Omental fat pad (tissue), 4 donors: ENCODE data around the gene PPFIA4. TPM values are rescaled to one million over a fixed set of nuclear protein-coding genes. Genes with fewer than 3 reads are reported as not detected.

Experiments
- ATAC-seq: fragments of 150-250 bp; one replicate; pipeline ENCODE4 v1.9.1; 2016; ENCODE audit warnings: mild to moderate bottlenecking, moderate library complexity; ENCODE audit not compliant: low FRiP score
- DNase-seq: peaks from one replicate; pipeline ENCODE4 v3.0.0-alpha.2; 2019; ENCODE audit warnings: low spot score
- total RNA-seq, 4 donors: library from RNA; depleted of rRNA; stranded (reverse); fragments of >200 nt; gene quantifications; one replicate each; pipeline ENCODE4 v1.1.0, GENCODE V29; 2016
- TF ChIP-seq, protein P1 (sequence below), 3 donors: fragments of 450-650 bp; IDR thresholded peaks; one replicate each; pipeline ENCODE4 v1.5.1; 2016 to 2017; ENCODE audit warnings: antibody characterized with exemption in 3 of 3, mild to moderate bottlenecking in 3 of 3, moderate library complexity in 2 of 3

PPFIA4 gene
- total RNA-seq, 4 donors from 2014 or later, result 0.72 to 1.4 (median 1.2) TPM; not detected in 1

DNA sequence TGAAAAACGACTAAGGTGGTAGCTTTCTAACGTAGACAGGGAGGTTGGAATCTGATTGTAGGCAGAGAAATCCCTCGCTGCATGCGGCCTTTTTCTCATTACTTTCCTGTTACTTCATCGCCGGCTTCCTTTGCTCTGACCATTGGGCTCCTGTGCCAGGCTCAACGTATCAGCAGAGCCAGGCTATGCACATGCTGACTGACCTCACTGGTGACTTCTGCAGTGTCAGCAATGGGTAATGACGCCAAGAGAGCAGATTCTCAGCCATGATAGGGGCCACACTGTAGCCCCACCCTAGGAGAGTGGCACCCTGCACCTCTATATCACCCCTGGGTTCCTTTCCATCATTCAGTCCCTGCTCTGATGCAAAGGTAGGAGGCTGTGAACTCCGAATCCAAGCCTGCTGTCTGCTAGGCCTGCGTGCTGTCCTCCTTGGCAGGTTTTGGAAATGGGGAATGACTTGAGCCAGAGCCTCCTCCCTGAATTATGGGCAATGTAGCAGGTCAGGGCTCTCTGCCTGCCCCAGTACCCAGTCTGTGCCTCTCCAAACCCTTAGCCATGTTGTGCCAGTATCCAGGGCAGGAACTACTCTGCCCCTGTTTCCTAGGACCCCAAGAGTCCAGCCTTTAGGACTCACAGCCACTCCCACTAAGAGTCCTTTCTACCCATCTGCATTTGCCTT, 11.4 kb downstream of the PPFIA4 start:
- DNase-seq, result peak; percentile 15
- TF ChIP-seq, protein P1, sequence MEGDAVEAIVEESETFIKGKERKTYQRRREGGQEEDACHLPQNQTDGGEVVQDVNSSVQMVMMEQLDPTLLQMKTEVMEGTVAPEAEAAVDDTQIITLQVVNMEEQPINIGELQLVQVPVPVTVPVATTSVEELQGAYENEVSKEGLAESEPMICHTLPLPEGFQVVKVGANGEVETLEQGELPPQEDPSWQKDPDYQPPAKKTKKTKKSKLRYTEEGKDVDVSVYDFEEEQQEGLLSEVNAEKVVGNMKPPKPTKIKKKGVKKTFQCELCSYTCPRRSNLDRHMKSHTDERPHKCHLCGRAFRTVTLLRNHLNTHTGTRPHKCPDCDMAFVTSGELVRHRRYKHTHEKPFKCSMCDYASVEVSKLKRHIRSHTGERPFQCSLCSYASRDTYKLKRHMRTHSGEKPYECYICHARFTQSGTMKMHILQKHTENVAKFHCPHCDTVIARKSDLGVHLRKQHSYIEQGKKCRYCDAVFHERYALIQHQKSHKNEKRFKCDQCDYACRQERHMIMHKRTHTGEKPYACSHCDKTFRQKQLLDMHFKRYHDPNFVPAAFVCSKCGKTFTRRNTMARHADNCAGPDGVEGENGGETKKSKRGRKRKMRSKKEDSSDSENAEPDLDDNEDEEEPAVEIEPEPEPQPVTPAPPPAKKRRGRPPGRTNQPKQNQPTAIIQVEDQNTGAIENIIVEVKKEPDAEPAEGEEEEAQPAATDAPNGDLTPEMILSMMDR (IDR thresholded peaks at IDR 0.05), result no peak
- ATAC-seq, result peak; percentile 11

DNA sequence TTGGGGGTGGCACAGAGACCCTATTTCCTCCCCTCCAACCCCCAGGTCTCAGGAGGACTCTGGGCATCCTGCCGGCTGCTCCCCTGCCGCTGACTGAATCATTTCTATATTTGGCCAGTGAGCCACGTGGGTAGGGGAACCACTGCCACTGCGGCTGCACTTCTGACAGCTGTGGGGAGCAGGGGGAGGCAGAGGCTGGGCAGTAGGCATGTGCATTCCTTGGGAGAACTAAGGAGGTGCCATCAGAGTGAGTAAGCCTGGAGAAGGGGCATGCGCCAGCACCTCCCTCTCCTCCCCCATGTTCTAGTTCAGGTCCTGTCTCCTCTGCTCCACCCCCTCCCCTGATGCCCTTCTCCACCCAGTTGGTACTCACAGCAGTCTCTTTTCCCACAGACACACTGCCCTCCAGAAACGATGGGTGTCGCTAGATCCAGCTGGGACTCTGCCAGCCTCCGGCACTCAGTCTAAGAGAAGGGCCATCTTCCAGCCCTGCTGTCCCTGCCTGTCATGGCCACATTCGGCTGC, 12.0 kb downstream of the PPFIA4 start:
- DNase-seq (peak; percentile 35), ATAC-seq (peak; percentile 80)
- TF ChIP-seq, protein P1 (IDR thresholded peaks at IDR 0.05), result no peak

DNA sequence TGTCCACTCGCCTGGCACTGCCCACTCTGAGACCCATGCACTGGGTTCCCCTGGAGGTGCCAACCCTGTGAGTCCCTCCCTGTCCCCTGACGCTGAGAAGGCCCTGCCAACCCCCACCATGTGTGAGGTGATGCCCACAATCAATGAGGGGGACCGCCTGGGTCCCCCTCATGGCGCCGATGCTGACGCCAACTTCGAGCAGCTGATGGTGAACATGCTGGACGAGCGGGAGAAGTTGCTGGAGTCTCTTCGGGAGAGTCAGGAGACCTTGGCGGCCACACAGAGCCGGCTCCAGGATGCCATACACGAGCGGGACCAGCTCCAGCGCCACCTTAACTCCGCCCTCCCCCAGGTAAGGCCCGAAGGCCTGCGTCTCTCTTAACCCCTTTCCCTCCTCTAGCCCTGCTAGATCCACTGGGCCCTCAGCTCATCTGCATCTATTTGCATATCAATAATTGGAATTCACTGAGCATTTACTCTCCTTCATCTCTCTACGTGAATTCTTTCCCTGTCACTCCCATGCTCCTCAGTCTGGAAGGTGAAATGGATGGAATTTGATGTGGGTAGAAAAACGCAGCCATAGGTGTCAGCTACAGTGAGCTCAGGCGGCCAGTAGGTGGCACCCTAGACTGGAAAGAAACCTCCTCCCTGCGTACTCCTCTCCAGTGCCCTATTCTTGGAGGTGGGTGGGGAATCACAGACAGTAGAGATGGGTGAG, 12.8 kb downstream of the PPFIA4 start:
- ATAC-seq, result peak; percentile 70
- TF ChIP-seq, protein P1 (IDR thresholded peaks at IDR 0.05), result peak in 1 of 3 donors; percentile 29
- peak; percentile 43 for DNase-seq

GRCh38 chr1:203039609-203040512, 13.6 kb downstream of the PPFIA4 start:
- TF ChIP-seq, protein P1 (IDR thresholded peaks at IDR 0.05), result no peak
- DNase-seq (peak; percentile 14), ATAC-seq (no peak)

- ATAC-seq, result no peak
- TF ChIP-seq, protein P1 (IDR thresholded peaks at IDR 0.05), result no peak
- DNase-seq, result peak; percentile 4
Observed at GRCh38 chr1:203040513-203041275, 14.4 kb downstream of the PPFIA4 start.

DNA sequence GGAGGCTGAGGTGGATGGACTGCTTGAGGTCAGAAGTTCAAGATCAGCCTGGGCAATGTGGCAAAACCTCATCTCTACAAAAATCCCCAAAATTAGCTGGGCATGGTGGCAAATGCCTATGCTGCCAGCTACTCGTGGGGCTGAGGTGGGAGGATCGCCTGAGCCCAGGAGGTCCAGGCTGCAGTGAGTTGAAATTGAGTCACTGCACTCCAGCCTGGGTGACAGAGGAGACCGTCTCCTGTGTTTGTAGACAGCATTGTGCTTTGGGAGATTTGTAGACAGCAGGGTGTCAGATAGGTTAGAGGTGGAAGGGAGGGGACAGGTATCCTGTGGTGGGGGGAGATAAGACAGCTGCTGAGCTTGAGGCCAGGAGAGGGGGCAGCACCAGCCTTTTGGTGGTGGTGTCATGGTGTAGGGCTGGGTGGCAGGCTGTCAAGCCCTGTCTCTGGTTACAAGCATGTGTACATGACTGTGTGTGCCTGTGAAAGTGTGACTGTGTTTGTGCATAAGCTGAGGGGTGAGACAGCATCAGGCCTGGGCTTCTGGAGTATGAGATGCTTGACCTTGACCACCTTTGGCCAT, 15.2 kb downstream of the PPFIA4 start:
- no peak for ATAC-seq
- TF ChIP-seq, protein P1 (IDR thresholded peaks at IDR 0.05), result no peak
- DNase-seq, result peak; percentile 17
